Measurements from ENCODE around the gene HBP1. TPM values are rescaled to one million over a fixed set of nuclear protein-coding genes. Genes with fewer than 3 reads are reported as not detected.

Gene HBP1
- total and polyA plus RNA-seq, 2 of the 13 experiments (the other 11 are each of a cell fraction or from before 2014, with no cell fraction given): 22.9 to 44.1 TPM

- no peak for DNase-seq (ENCODE audit: low spot score)
- H3K4me2 ChIP-seq (ENCODE audit: low read depth, low read length): no peak overlapping the region
- ChIA-PET CTCF (ENCODE audit: low intra/inter-chr PET ratio, low total read pairs) (no interaction called here), POLR2A (interaction anchor here (0.6 kb wide), 1 partner anchor 28 kb away, joined by 3 read pairs; no protein-coding TSS in a partner anchor)
- no peak for FAIRE-seq
- no peaks in the 10 kb centered on the region for H4K20me1 ChIP-seq (ENCODE audit: insufficient read depth, low read length)
- no peaks in the 10 kb centered on the region for H3K36me3 ChIP-seq (replicated peaks in 1 of 2; ENCODE audit: control insufficient read depth in 1 of 2, insufficient read depth in 2 of 2, low read length in 2 of 2)
- H3K9me3 ChIP-seq (ENCODE audit: low read length): no peaks in the 10 kb centered on the region
- no peaks in the 10 kb centered on the region; a peak in 1 of 5 replicates for H3K27me3 ChIP-seq (ENCODE audit: control insufficient read depth in 1 of 2, insufficient read depth in 2 of 2, low read length in 2 of 2)
- no peaks in the 10 kb centered on the region for H3K79me2 ChIP-seq (ENCODE audit: insufficient read depth, low read length)
- in situ Hi-C loops (cut with HindIII; ENCODE audit: extremely low pct_ligation_motif_present, low pct_unique_long_range_greater_than_20kb) (no loop called here), intact Hi-C loops (cut with micrococcal nuclease; ENCODE audit: unreplicated experiment) (no loop called here)
- no peaks in the 10 kb centered on the region for H3K4me1 ChIP-seq (ENCODE audit: insufficient read depth, low read length)
- no peak for ATAC-seq
- H3K9ac ChIP-seq (ENCODE audit: insufficient read depth, low read depth, low read length): no peak overlapping the region
- no TSS peak for BruUV-seq (replicated peaks)
- no peak overlapping the region for H3K4me3 ChIP-seq (replicated peaks in 1 of 3; ENCODE audit: insufficient read depth in 1 of 3, low read depth in 2 of 3, low read length in 3 of 3)
- no peak overlapping the region for H3K27ac ChIP-seq (ENCODE audit: extremely low read length, insufficient read depth, low read length)
- H2AFZ ChIP-seq (ENCODE audit: low read length): no peak overlapping the region
- 21% methylated on average over 5 of the region's 7 CpGs for WGBS (ENCODE audit: low lambda C conversion rate)
- TF ChIP-seq BRD4 (CRISPR knock-in tag; IDR thresholded peaks at IDR 0.05): no peak
- TF ChIP-seq HNRNPL (IDR thresholded peaks at IDR 0.05; ENCODE audit: low read depth, low read length): no peak
- TF ChIP-seq, protein P1, sequence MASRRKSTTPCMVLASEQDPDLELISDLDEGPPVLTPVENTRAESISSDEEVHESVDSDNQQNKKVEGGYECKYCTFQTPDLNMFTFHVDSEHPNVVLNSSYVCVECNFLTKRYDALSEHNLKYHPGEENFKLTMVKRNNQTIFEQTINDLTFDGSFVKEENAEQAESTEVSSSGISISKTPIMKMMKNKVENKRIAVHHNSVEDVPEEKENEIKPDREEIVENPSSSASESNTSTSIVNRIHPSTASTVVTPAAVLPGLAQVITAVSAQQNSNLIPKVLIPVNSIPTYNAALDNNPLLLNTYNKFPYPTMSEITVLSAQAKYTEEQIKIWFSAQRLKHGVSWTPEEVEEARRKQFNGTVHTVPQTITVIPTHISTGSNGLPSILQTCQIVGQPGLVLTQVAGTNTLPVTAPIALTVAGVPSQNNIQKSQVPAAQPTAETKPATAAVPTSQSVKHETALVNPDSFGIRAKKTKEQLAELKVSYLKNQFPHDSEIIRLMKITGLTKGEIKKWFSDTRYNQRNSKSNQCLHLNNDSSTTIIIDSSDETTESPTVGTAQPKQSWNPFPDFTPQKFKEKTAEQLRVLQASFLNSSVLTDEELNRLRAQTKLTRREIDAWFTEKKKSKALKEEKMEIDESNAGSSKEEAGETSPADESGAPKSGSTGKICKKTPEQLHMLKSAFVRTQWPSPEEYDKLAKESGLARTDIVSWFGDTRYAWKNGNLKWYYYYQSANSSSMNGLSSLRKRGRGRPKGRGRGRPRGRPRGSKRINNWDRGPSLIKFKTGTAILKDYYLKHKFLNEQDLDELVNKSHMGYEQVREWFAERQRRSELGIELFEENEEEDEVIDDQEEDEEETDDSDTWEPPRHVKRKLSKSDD (CRISPR knock-in tag; IDR thresholded peaks at IDR 0.05; ENCODE audit: low read depth): no peak
- TF ChIP-seq, protein P2, sequence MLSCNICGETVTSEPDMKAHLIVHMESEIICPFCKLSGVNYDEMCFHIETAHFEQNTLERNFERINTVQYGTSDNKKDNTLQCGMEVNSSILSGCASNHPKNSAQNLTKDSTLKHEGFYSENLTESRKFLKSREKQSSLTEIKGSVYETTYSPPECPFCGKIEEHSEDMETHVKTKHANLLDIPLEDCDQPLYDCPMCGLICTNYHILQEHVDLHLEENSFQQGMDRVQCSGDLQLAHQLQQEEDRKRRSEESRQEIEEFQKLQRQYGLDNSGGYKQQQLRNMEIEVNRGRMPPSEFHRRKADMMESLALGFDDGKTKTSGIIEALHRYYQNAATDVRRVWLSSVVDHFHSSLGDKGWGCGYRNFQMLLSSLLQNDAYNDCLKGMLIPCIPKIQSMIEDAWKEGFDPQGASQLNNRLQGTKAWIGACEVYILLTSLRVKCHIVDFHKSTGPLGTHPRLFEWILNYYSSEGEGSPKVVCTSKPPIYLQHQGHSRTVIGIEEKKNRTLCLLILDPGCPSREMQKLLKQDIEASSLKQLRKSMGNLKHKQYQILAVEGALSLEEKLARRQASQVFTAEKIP (CRISPR knock-in tag; IDR thresholded peaks at IDR 0.05; ENCODE audit: borderline replicate concordance): no peak
- no peak for TF ChIP-seq ZNF652 (CRISPR knock-in tag; IDR thresholded peaks at IDR 0.05; ENCODE audit: borderline replicate concordance, low read depth)
- no peak for TF ChIP-seq LRRFIP1 (CRISPR knock-in tag; conservative IDR thresholded peaks at IDR 0.05)
- no peak for TF ChIP-seq SMAD9 (CRISPR knock-in tag; IDR thresholded peaks at IDR 0.05)
- TF ChIP-seq MTA1 (CRISPR knock-in tag; IDR thresholded peaks at IDR 0.05; ENCODE audit: borderline replicate concordance): no peak
- TF ChIP-seq ZNF335 (CRISPR knock-in tag; IDR thresholded peaks at IDR 0.05): no peak
- TF ChIP-seq, protein P3, sequence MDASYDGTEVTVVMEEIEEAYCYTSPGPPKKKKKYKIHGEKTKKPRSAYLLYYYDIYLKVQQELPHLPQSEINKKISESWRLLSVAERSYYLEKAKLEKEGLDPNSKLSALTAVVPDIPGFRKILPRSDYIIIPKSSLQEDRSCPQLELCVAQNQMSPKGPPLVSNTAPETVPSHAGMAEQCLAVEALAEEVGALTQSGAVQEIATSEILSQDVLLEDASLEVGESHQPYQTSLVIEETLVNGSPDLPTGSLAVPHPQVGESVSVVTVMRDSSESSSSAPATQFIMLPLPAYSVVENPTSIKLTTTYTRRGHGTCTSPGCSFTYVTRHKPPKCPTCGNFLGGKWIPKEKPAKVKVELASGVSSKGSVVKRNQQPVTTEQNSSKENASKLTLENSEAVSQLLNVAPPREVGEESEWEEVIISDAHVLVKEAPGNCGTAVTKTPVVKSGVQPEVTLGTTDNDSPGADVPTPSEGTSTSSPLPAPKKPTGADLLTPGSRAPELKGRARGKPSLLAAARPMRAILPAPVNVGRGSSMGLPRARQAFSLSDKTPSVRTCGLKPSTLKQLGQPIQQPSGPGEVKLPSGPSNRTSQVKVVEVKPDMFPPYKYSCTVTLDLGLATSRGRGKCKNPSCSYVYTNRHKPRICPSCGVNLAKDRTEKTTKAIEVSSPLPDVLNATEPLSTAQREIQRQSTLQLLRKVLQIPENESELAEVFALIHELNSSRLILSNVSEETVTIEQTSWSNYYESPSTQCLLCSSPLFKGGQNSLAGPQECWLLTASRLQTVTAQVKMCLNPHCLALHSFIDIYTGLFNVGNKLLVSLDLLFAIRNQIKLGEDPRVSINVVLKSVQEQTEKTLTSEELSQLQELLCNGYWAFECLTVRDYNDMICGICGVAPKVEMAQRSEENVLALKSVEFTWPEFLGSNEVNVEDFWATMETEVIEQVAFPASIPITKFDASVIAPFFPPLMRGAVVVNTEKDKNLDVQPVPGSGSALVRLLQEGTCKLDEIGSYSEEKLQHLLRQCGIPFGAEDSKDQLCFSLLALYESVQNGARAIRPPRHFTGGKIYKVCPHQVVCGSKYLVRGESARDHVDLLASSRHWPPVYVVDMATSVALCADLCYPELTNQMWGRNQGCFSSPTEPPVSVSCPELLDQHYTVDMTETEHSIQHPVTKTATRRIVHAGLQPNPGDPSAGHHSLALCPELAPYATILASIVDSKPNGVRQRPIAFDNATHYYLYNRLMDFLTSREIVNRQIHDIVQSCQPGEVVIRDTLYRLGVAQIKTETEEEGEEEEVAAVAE (CRISPR knock-in tag; IDR thresholded peaks at IDR 0.05; ENCODE audit: borderline replicate concordance): no peak
- TF ChIP-seq ZNF629 (CRISPR knock-in tag; conservative IDR thresholded peaks at IDR 0.05): no peak
Observed at GRCh38 chr7:107138696-107139420, 29.9 kb upstream of the HBP1 start.

All from HepG2 (cell line).